Measurements from ENCODE around the gene TMSB10. TPM values are rescaled to one million over a fixed set of nuclear protein-coding genes. Genes with fewer than 3 reads are reported as not detected.
"Not testable (repeated sequence)": the region's sequence is repeated elsewhere in the genome, so short reads cannot be mapped to it uniquely, and the experiment has no call there.

The TMSB10 gene
- total RNA-seq, 2 experiments from 2014 or later, result 1,969 to 2,001 TPM

- Histone ChIP-seq H3K4me1 (ENCODE audit: insufficient read depth, low read length) (peaks cover 69% of the 10 kb centered on the region), H3K27ac (ENCODE audit: low read depth in 1 of 2, low read length in 2 of 2) (peak overlapping the region in 1 of 2 donors; percentile 22), H3K4me3 (ENCODE audit: low read length) (no peak overlapping the region), H3K9me3 (ENCODE audit: control insufficient read depth in 1 of 2, insufficient read depth in 1 of 2, low read length in 2 of 2) (no peaks in the 10 kb centered on the region), H3K27me3 (ENCODE audit: control insufficient read depth in 1 of 2, insufficient read depth in 2 of 2, low read length in 2 of 2) (no peaks in the 10 kb centered on the region), H3K36me3 (ENCODE audit: insufficient read depth, low read length) (peaks cover 40% of the 10 kb centered on the region)
- H3K4me3 Mint-ChIP-seq, result peak overlapping the region; percentile 62
- peaks cover 96% of the 10 kb centered on the region for H3K36me3 Mint-ChIP-seq (ENCODE audit: low read depth)
- H3K4me1 Mint-ChIP-seq (ENCODE audit: low read depth), result peaks cover 97% of the 10 kb centered on the region
- no peaks in the 10 kb centered on the region for H3K27me3 Mint-ChIP-seq
- H3K9me3 Mint-ChIP-seq, result no peaks in the 10 kb centered on the region
- intact Hi-C loops (cut with DNase I, micrococcal nuclease), result loop anchor here in 1 of 2 experiments (5.0 kb wide), 2 partner anchors 34 to 349 kb away; partner anchors contain the start of gene DNAH6
- peak overlapping the region; percentile 94 for H3K27ac Mint-ChIP-seq
- ATAC-seq (ENCODE audit: poor library complexity), result no peak
- ChIA-PET POLR2A (interaction anchor here (1.5 to 2.0 kb wide), 4 partner anchors 20 to 60 kb away, joined by 4 to 8 read pairs (median 4); partner anchors contain the start of gene TMSB10), CTCF (interaction anchor here (1.7 to 2.5 kb wide), 2 partner anchors 16 to 60 kb away, joined by 6 to 10 read pairs; no protein-coding TSS in a partner anchor)
- TF ChIP-seq, protein P1, sequence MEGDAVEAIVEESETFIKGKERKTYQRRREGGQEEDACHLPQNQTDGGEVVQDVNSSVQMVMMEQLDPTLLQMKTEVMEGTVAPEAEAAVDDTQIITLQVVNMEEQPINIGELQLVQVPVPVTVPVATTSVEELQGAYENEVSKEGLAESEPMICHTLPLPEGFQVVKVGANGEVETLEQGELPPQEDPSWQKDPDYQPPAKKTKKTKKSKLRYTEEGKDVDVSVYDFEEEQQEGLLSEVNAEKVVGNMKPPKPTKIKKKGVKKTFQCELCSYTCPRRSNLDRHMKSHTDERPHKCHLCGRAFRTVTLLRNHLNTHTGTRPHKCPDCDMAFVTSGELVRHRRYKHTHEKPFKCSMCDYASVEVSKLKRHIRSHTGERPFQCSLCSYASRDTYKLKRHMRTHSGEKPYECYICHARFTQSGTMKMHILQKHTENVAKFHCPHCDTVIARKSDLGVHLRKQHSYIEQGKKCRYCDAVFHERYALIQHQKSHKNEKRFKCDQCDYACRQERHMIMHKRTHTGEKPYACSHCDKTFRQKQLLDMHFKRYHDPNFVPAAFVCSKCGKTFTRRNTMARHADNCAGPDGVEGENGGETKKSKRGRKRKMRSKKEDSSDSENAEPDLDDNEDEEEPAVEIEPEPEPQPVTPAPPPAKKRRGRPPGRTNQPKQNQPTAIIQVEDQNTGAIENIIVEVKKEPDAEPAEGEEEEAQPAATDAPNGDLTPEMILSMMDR (IDR thresholded peaks at IDR 0.05), result no peak
- no peak for DNase-seq
Measured at GRCh38 chr2:84866122-84866521, 39.3 kb upstream of the TMSB10 start.

DNA sequence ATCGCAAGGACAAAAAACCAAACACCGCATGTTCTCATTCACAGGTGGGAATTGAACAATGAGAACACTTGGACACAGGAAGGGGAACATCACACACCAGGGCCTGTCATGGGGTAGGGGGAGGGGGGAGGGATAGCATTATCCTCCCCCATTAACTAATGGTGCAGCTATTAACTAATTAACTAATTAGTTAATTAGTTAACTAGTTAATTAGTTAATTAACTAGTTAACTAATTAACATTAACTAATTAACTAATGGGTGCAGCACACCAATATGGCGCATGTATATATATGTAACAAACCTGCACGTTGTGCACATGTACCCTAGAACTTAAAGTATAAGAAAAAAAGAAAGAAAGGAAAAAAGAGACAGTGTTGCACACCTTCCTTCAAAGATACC lies 37.1 kb upstream of the TMSB10 start:
- CTCF ChIA-PET, result interaction anchor here (0.6 to 1.7 kb wide), 3 partner anchors 9 to 384 kb away, joined by 3 to 12 read pairs (median 3); no protein-coding TSS in a partner anchor
- H3K4me1 Mint-ChIP-seq (ENCODE audit: low read depth), result peaks cover 89% of the 10 kb centered on the region
- H3K27ac Mint-ChIP-seq, result peak overlapping the region; percentile 94
- H3K9me3 ChIP-seq (ENCODE audit: control insufficient read depth in 1 of 2, insufficient read depth in 1 of 2, low read length in 2 of 2); H3K27me3 ChIP-seq (ENCODE audit: control insufficient read depth in 1 of 2, insufficient read depth in 2 of 2, low read length in 2 of 2); ATAC-seq (ENCODE audit: poor library complexity); DNase-seq; H3K4me3 Mint-ChIP-seq; H3K4me3 ChIP-seq (ENCODE audit: low read length); H3K9me3 Mint-ChIP-seq; H3K27me3 Mint-ChIP-seq; H3K27ac ChIP-seq (ENCODE audit: low read depth in 1 of 2, low read length in 2 of 2): not testable (repeated sequence)
- H3K4me1 ChIP-seq (ENCODE audit: insufficient read depth, low read length), result peaks cover 66% of the 10 kb centered on the region
- POLR2A ChIA-PET, result interaction anchor here (0.7 to 1.9 kb wide), 4 partner anchors 12 to 58 kb away, joined by 4 to 6 read pairs (median 5); partner anchors contain the start of gene TRABD2A
- peaks cover 36% of the 10 kb centered on the region for H3K36me3 ChIP-seq (ENCODE audit: insufficient read depth, low read length)
- intact Hi-C loops (cut with DNase I, micrococcal nuclease), result loop anchor here in 1 of 2 experiments (5.0 kb wide), 2 partner anchors 36 to 351 kb away; partner anchors contain the start of gene DNAH6
- H3K36me3 Mint-ChIP-seq (ENCODE audit: low read depth), result peaks cover 90% of the 10 kb centered on the region

DNA sequence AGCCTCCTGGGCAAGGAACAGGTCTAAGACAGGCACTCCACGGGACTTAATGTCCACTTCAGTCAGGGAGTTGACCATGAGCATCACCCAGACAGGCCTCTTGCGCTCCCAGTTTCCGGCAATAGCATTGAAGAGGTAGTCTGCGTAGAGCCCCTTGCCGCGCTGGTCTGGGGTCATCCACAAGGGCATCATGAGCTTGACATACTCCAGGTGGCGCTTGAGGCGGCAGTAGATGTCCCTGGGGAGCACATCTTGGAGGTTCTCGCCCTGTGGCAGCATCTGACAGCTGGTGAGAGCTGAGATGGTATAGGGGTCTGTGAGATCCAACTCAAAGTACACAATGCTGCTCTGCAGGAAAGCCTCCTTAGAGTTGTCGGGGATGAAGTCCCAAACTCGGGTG lies 35.1 kb upstream of the TMSB10 start:
- Mint-ChIP-seq H3K27ac (peak overlapping the region; percentile 92), H3K4me1 (ENCODE audit: low read depth) (peaks cover 89% of the 10 kb centered on the region), H3K36me3 (ENCODE audit: low read depth) (peaks cover 93% of the 10 kb centered on the region), H3K4me3 (peak overlapping the region; percentile 60), H3K9me3 (no peaks in the 10 kb centered on the region), H3K27me3 (no peaks in the 10 kb centered on the region)
- TF ChIP-seq, protein P1 (IDR thresholded peaks at IDR 0.05), result no peak
- H3K27ac ChIP-seq (ENCODE audit: low read depth in 1 of 2, low read length in 2 of 2), result peak overlapping the region in 1 of 2 donors; percentile 41
- peak in 2 of 14 experiments; percentile 31 to 37 for DNase-seq
- peaks cover 60% of the 10 kb centered on the region for H3K4me1 ChIP-seq (ENCODE audit: insufficient read depth, low read length)
- no peak overlapping the region for H3K4me3 ChIP-seq (ENCODE audit: low read length)
- intact Hi-C loops (cut with DNase I, micrococcal nuclease), result no loop called here
- peaks cover 48% of the 10 kb centered on the region for H3K36me3 ChIP-seq (ENCODE audit: insufficient read depth, low read length)
- H3K9me3 ChIP-seq (ENCODE audit: control insufficient read depth in 1 of 2, insufficient read depth in 1 of 2, low read length in 2 of 2), result no peaks in the 10 kb centered on the region
- ChIA-PET POLR2A (interaction anchor here (0.6 to 2.7 kb wide), 3 partner anchors 8 to 418 kb away, joined by 3 to 9 read pairs (median 8); partner anchors contain the start of gene TRABD2A), CTCF (interaction anchor here (2.2 kb wide), 1 partner anchor 55 kb away, joined by 12 read pairs; no protein-coding TSS in a partner anchor)
- H3K27me3 ChIP-seq (ENCODE audit: control insufficient read depth in 1 of 2, insufficient read depth in 2 of 2, low read length in 2 of 2), result no peaks in the 10 kb centered on the region
- ATAC-seq (ENCODE audit: poor library complexity), result no peak

DNA sequence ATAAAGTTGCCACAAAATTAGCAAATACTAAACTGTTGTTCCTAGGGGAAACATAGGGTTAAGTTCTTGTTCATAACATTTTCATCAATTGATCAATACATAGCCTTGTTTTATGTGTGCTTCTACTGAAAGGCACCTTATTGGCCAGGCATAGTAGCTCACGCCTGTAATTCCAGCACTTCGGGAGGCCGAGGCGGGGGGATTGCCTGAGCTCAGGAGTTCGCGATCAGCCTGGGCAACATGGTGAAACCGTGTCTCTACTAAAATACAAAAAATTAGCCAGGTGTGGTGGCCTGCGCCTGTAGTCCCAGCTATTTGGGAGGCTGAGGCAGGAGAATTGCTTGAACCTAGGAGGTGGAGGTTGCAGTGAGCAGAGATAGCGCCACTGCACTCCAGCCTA lies 32.8 kb upstream of the TMSB10 start:
- Mint-ChIP-seq H3K4me1 (ENCODE audit: low read depth) (peaks cover 89% of the 10 kb centered on the region), H3K36me3 (ENCODE audit: low read depth) (peaks cover 86% of the 10 kb centered on the region), H3K4me3 (peak overlapping the region; percentile 50), H3K27ac (peak overlapping the region; percentile 92)
- H3K9me3 Mint-ChIP-seq; H3K4me3 ChIP-seq (ENCODE audit: low read length); H3K27ac ChIP-seq (ENCODE audit: low read depth in 1 of 2, low read length in 2 of 2); H3K27me3 Mint-ChIP-seq; CTCF ChIA-PET; intact Hi-C loops (cut with DNase I, micrococcal nuclease); ATAC-seq (ENCODE audit: poor library complexity); H3K27me3 ChIP-seq (ENCODE audit: control insufficient read depth in 1 of 2, insufficient read depth in 2 of 2, low read length in 2 of 2); H3K9me3 ChIP-seq (ENCODE audit: control insufficient read depth in 1 of 2, insufficient read depth in 1 of 2, low read length in 2 of 2); DNase-seq: not testable (repeated sequence)
- POLR2A ChIA-PET, result interaction anchor here (1.2 to 2.7 kb wide), 2 partner anchors 11 to 13 kb away, joined by 3 to 9 read pairs; no protein-coding TSS in a partner anchor
- H3K4me1 ChIP-seq (ENCODE audit: insufficient read depth, low read length), result peaks cover 73% of the 10 kb centered on the region
- H3K36me3 ChIP-seq (ENCODE audit: insufficient read depth, low read length), result peaks cover 42% of the 10 kb centered on the region

Measured in CD4-positive, alpha-beta T cell (primary cell).